ENCODE results near the gene PRKCE.

DNA sequence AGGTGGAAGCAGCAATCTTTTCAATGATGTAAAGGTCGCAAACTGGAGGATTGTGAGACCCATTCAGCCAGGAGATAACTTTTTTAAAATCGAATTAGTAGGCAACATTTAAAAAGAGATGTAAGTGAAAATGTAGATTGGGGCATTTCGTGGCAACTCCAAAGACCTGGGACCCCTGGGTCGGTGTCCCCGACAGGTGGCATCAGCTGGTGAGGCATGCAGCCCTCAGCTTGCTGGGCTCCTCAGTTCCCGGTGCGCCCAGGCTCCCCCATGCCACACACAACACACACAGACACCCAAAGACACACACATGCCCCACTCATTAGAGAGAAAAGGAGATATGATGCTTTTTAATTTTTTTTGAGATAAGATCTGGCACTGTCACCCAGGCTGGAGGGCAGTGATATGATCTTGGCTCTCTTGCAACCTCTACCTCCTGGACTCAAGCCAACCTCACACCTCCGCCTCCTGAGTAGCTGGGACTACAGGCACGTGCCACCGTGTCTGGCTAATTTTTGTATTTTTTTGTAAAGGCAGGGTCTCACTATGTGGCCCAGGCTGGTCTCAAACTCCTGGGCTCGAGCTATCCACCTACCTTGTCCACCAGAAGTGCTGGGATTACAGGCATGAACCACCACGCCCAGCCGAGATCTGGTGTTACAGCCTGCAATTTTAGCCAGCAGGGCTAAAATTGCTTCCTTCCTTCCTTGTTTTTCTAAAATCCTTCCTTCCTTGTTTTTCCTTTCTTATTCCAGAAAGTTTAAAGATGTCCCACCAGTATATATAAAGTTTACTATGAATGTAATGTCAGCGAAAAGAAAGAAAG is 523.1 kb downstream of the PRKCE start:
- TF ChIP-seq, protein P1, sequence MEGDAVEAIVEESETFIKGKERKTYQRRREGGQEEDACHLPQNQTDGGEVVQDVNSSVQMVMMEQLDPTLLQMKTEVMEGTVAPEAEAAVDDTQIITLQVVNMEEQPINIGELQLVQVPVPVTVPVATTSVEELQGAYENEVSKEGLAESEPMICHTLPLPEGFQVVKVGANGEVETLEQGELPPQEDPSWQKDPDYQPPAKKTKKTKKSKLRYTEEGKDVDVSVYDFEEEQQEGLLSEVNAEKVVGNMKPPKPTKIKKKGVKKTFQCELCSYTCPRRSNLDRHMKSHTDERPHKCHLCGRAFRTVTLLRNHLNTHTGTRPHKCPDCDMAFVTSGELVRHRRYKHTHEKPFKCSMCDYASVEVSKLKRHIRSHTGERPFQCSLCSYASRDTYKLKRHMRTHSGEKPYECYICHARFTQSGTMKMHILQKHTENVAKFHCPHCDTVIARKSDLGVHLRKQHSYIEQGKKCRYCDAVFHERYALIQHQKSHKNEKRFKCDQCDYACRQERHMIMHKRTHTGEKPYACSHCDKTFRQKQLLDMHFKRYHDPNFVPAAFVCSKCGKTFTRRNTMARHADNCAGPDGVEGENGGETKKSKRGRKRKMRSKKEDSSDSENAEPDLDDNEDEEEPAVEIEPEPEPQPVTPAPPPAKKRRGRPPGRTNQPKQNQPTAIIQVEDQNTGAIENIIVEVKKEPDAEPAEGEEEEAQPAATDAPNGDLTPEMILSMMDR (conservative IDR thresholded peaks at IDR 0.05 in 1 of 2, IDR thresholded peaks at IDR 0.05 in 1 of 2; ENCODE audit: low read depth in 1 of 2, low read length in 2 of 2) = no peak
- TF ChIP-seq EZH2 (IDR thresholded peaks at IDR 0.05; ENCODE audit: low read length, missing control alignments) = no peak

All from fibroblast of lung (primary cell).